ENCODE measurements around the gene ARNT2.
"Not testable (repeated sequence)": the region's sequence is repeated elsewhere in the genome, so short reads cannot be mapped to it uniquely, and the experiment has no call there.

The ARNT2 gene

GRCh38 chr15:80640531-80641121 lies 236.4 kb downstream of the ARNT2 start:
- Histone ChIP-seq H3K4me1 (peaks cover 28% of the 10 kb centered on the region), H3K27ac (no peak overlapping the region), H3K4me2 (no peak overlapping the region), H3K27me3 (no peaks in the 10 kb centered on the region), H3K36me3 (no peaks in the 10 kb centered on the region), H4K20me1 (no peaks in the 10 kb centered on the region), H3K4me3 (no peak overlapping the region), H3K9me3 (no peaks in the 10 kb centered on the region), H3K9ac (no peak overlapping the region)
- no peak for TF ChIP-seq Cebpa-rat (IDR thresholded peaks at IDR 0.05)

- Histone ChIP-seq H3K36me3 (no peaks in the 10 kb centered on the region), H3K27ac (no peak overlapping the region), H3K9me3 (peaks cover 2% of the 10 kb centered on the region; the same call in 1 of the 2 replicates), H4K20me1 (no peaks in the 10 kb centered on the region), H3K4me3 (no peak overlapping the region), H3K9ac (no peak overlapping the region), H3K27me3 (no peaks in the 10 kb centered on the region), H3K4me1 (peaks cover 35% of the 10 kb centered on the region), H3K4me2 (no peak overlapping the region)
- TF ChIP-seq Cebpa-rat (IDR thresholded peaks at IDR 0.05), result no peak
These were observed 237.2 kb downstream of the ARNT2 start for GRCh38 chr15:80641384-80641783.

GRCh38 chr15:80643431-80643951 lies 239.3 kb downstream of the ARNT2 start:
- peak overlapping the region; percentile 70; the same call in 1 of the 2 replicates for H3K4me2 ChIP-seq
- no peaks in the 10 kb centered on the region for H3K36me3 ChIP-seq

GRCh38 chr15:80645494-80646065 lies 241.4 kb downstream of the ARNT2 start:
- 0 out of 2 replicates have a peak overlapping the region, but pooled peaks have one; percentile 3 for H3K27ac ChIP-seq
- no peak overlapping the region for H3K9ac ChIP-seq
- peaks cover 39% of the 10 kb centered on the region for H3K4me1 ChIP-seq
- no peaks in the 10 kb centered on the region for H3K27me3 ChIP-seq
- peak overlapping the region; percentile 70 for H3K4me2 ChIP-seq
- TF ChIP-seq Cebpa-rat (IDR thresholded peaks at IDR 0.05), result no peak
- peaks cover 33% of the 10 kb centered on the region for H3K9me3 ChIP-seq
- H4K20me1 ChIP-seq, result no peaks in the 10 kb centered on the region
- H3K36me3 ChIP-seq, result no peaks in the 10 kb centered on the region
- no peak overlapping the region for H3K4me3 ChIP-seq

More at GRCh38 chr15:80643431-80643951, 239.3 kb downstream of the ARNT2 start:
- no peak overlapping the region for H3K27ac ChIP-seq
- no peaks in the 10 kb centered on the region for H4K20me1 ChIP-seq
- H3K9me3 ChIP-seq, result peaks cover 18% of the 10 kb centered on the region
- peak; percentile 69; the same call in 1 of the 2 replicates for TF ChIP-seq Cebpa-rat (IDR thresholded peaks at IDR 0.05)
- H3K4me1 ChIP-seq, result peaks cover 39% of the 10 kb centered on the region
- H3K9ac ChIP-seq, result no peak overlapping the region
- H3K4me3 ChIP-seq, result no peak overlapping the region
- H3K27me3 ChIP-seq, result no peaks in the 10 kb centered on the region

- H3K4me3 ChIP-seq, H3K4me2 ChIP-seq, H4K20me1 ChIP-seq, H3K36me3 ChIP-seq, H3K27me3 ChIP-seq, H3K27ac ChIP-seq, H3K9ac ChIP-seq: not testable (repeated sequence)
- H3K9me3 ChIP-seq, result peaks cover 51% of the 10 kb centered on the region
- H3K4me1 ChIP-seq, result peaks cover 47% of the 10 kb centered on the region
These were observed 243.2 kb downstream of the ARNT2 start for GRCh38 chr15:80647424-80647823.
